Adrenal gland (tissue), 5 donors: ENCODE results near the gene NCAPG2.

Source experiments
- CTCF ChIP-seq, 6 experiments: fragments of 450-650 bp in 4 of 6; fragments of 200-600 bp in 2 of 6; sonication (generic) in 1 of 6; IDR thresholded peaks; 1 replicate in 5 of 6; 2 replicates in 1 of 6; pipeline versions ENCODE4 v1.5.1 to v1.8.0; 2016 to 2021; ENCODE audit warnings: antibody characterized with exemption in 6 of 6, mild to moderate bottlenecking in 2 of 6, moderate library complexity in 1 of 6
- POLR2A ChIP-seq, 2 donors: fragments of 450-650 bp; IDR thresholded peaks; one replicate each; pipeline ENCODE4 v1.6.1; 2017; ENCODE audit warnings: antibody characterized with exemption in 2 of 2, mild to moderate bottlenecking in 2 of 2, moderate library complexity in 1 of 2
- donor health status: DM: no; HTN: no; CAD: no.

GRCh38 chr7:158655931-158656441 lies 48.6 kb downstream of the NCAPG2 start:
- TF ChIP-seq CTCF (IDR thresholded peaks at IDR 0.05) (no peak), POLR2A (IDR thresholded peaks at IDR 0.05) (no peak)
